SIG-M5 (cell line): ENCODE results near the gene PRSS3.
"Not testable (repeated sequence)": the region's sequence is repeated elsewhere in the genome, so short reads cannot be mapped to it uniquely, and the experiment has no call there.

Experiments
- DNase-seq: peaks from one replicate; lab custom pipeline; 2025; lab: John Stamatoyannopoulos, UW

Gene PRSS3

DNA sequence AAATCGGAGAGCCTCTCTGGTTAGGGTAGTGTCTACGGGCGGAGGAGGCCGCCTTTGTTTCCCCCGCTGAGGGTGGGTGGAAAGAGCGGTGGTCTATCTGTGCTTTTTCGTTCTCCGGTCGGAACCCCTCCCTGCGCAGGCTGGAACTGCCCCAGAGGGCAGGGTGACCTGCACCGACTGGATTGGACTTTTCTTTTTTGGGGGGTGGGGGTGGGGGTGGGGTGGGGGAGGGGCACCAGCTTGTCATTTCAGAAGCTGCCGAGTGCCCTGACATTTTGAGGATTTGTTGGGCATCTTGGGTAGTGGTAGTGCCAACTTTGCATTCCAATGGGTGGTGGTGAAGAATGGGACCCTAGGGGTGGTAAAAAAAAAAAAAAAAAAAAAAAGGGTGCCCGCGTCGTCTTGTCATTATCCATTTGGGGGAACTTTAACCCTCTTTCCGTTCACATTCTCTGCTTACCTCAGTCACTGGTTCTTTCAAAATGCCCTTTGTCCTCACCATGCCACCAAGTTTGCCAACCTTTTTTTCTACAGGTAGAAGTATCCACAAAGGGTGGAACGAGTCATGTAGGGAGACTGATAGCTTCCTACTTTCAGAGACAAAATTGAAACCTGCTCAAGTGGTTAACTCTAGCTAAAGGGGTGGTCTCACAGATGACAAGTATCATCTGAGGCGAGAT lies 22.9 kb downstream of the PRSS3 start:
- DNase-seq = no peak

DNA sequence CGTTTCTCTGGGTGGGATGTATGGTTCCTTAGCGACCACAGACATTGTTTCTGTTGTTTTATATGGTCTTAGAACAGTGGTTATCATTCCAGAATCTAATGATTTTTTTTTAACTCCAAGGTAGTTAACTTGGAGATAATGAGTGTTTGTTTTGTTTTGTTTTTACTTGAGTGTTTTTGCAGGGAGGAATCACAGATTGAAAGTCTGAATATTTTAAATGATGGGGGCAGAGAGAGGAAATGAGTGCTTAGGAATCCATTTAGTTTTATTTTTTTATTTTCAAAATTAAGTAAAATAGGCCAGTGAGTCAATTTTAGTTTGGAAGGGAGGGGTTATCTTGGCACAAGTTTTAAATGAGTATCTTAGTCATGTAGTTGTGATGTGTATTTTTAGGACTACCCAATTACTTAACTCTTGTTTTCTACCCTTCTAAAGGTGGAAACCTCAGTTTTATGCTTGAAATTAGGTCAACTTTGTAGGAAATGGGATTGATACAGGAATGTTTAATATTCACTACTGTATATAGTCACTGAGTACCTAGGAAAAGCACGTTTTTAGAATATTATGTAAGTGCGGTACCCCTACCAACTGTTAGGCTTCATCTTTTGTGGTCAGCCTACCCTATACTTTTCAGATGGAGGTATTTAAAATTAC lies 23.6 kb downstream of the PRSS3 start:
- DNase-seq = no peak

DNA sequence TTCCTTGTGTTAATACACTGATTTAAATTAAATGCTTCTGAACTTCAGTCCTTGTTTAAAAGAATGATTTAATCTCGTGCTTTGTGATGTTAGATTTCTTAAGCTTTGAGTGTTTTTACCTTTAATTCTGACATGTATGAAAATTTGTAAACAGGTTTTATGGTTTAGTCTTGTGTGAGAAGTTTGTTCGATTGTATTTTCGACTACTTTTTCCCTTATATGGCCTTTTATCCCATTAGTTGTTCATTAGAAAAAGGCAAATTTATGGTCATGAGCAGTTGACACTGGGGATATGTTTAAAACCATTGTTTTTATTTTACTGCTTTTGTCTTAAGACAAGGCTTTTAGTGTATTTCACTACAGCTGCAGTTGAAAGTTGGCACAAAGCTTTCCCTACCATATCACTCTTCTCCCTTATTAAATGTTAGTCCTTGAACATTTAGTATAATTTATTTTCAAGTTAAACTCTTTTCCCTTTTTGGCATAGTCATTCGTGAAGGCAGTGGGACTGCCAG lies 24.9 kb downstream of the PRSS3 start:
- no peak for DNase-seq

DNA sequence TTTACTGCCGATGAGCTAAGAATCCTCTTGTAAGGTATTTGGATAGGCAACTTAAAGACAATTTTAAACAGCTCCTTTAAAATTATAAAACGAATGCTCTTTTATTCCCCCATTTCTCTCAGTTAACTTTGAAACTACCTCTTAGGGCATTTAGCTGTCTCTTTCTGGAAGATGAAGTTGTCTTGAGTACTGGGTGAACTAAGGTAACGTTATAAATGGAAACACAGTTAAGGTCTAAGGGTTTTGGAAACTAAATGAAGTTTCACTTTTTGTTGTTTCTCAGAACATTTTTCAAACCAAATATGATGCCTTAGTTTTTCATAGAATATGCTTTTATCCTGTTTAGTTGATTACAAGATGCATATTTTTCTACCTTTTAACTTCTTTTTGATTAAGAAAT lies 28.4 kb downstream of the PRSS3 start:
- DNase-seq = no peak

DNA sequence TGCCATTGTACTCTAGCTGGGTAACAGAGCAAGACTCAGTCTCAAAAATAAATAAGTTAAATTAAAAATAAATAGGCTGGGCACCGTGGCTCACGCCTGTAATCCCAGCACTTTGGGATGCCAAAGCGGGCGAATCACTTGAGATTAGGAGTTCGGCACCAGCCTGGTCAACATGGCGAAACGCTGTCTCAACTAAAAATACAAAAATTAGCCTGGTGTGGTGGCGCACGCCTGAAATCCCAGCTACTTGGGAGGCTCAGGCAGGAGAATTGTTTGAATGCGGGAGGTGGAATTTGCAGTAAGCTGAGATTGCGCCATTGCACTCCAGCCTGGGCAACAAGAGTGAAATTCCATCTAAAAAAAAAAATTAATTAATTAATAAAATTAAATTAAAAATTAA lies 31.9 kb downstream of the PRSS3 start:
- not testable (repeated sequence) for DNase-seq

DNA sequence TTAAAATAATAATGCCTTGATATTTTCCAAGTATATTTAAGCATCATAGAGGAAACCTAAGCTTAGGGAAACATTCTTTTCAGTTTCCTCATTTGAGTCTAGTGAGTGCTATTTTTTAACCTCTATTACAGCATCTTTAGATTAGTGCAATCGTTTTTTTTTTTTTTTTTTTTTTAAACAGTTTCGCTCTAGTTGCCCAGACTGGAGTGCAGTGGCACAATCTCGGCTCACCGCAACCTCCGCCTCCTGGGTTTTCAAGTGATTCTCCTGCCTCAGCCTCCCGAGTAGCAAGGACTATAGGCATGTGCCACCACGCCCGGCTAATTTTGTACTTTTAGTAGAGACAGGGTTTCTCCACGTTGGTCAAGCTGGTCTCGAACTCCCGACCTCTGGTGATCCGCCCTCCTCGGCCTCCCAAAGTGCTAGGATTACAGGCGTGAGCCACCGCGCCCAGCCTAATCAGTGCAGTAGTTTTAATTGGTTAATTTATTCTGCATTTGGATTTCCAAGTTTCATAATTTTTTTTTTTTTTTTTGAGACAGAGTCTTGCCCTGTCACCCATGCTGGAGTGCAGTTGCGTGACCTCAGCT lies 34.4 kb downstream of the PRSS3 start:
- DNase-seq = not testable (repeated sequence)

DNA sequence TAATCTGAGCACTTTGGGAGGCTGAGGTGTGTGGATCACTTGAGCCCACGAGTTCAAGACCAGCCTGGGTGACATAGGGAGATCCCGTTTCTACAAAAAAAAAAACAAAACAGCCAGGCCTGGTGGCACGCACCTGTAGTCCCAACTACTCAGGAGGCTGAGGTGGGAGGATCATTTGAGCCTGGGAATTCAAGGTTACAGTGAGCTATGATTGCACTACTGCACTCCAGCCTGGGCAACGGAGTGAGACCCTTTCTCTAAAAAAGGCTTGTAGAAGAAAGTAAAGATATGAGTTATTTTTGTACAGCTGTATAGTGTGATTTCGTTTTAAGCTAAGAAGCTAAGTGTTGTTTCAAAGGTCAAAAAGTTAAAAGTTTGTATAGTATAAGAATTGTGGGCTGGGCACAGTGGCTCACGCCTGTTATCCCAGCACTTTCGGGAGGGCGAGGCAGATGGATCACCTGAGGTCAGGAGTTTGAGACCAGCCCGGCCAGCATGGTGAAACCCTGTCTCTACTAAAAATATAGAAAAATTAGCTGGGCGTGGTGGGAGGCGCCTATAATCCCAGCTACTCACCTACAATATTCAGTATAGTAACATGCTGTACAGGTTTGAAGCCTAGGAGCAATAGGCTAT lies 40.4 kb downstream of the PRSS3 start:
- DNase-seq = no peak

DNA sequence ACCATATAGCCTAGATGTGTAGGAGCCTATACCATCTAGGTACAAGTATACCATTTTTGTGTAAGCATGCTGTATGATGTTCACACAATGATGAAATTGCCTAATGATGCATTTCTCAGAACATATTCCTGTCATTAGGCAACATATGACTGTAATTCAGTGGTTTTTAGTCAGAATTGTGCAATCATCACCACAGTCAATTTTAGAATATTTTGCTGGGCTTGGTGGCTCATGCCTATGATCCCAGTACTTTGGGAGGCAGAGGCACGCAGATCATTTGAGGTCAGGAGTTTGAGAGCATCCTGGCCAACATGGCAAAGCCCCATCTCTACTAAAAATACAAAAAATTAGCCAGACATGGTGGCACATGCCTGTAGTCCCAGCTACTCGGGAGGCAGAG lies 40.9 kb downstream of the PRSS3 start:
- peak; percentile 63 for DNase-seq

DNA sequence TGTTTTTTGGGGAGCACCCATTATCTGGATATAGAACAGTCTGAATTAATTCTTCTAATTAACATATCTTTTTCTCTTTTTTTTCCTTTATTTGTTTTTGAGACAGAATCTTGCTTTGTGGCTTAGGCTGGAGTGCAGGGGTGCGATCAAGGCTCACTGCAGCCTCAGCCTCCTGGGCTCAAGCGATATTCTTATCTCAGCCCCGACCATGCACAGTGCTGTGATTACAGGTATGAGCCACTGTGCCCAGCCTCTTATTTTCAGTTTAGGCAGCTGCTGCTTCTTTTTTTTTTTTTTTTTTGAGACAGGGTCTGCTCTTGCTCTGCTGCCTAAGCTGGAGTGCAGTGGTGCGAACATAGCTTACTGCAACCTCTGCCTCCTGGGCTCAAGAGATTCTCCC lies 41.8 kb downstream of the PRSS3 start:
- no peak for DNase-seq

DNA sequence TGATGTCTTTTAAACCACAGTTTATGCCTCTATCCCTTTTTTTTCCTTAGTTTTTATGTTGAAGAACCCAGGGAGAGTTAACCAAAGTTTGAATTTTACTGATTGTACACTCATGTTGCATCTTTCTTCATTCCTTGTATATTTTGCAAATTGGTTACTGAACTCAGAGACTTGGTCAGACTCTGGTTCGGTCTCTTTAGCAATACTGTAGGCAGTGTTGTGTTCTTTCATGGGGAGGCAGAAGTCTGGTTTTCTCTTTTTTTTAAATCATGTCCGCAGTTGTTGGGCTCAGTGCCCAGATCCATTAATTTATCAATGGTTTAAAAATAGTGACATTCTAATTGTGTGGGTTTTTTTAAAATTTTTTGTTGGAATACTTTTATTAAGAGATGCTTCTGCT lies 45.0 kb downstream of the PRSS3 start:
- no peak for DNase-seq

DNA sequence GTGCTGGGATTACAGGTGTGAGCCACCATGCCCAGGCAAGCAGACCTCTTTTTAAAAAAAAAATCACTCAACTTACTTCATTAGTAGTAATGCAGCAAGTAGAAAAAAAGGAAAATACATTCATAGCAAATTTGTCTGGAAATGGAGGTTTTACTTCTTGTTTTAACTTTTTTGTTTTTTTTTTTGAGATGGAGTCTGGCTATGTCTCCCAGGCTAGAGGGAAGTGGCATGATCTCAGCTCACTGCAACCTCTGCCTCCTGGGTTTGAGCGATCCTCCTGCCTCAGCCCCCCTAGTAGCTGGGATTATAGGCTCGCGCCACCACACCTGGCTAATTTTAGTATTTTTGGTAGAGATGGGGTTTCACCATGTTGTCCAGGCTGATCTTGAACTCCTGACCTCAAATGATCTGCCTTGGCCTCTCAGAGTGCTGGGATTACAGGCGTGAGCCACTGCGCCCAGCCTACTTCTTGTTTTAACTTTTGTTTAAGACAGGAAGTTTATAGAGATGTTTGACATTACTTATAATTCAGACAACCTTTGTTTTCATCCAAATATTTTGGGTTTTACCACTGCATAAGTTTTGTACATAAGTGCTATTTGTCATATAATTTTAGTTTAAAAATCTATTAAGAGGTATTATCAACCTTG lies 48.1 kb downstream of the PRSS3 start:
- DNase-seq = no peak

DNA sequence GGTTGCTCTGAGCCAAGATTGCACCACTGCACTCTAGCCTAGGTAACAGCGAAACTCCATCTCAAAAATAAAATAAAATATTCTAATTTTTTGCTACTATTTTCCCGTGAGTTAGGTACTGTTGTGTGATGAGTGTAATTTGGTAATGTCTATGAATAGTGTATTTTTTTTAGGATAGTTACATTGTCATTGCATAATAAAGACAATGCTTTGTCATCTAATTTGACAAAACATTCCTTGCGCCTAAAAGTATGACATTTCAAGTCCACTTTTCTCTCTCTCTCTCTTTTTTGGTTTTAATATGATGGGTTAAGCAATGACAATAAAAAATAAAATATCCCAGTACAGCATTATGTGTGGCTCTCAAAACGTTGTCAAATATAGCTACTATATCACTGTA lies 50.9 kb downstream of the PRSS3 start:
- no peak for DNase-seq

DNA sequence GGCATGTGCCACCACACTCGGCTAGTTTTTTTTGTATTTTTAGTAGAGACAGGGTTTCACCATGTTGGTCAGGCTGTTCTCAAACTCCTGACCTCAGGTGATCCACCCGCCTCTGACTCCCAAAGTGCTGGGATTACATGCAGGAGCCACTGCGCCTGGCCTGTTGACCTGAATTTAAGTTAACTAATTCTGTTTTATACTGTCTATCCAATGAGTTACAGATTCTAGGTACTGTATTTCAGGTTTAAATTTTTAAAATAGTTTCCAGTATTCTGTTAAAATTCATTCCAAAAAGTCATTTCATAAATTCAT lies 52.5 kb downstream of the PRSS3 start:
- not testable (repeated sequence) for DNase-seq
